CD4-positive, alpha-beta T cell treated with Interleukin-15 for 4 hours (primary cell): ENCODE measurements around the gene EEF1A1.
"Not testable (repeated sequence)": the region's sequence is repeated elsewhere in the genome, so short reads cannot be mapped to it uniquely, and the experiment has no call there.

Experiments
- DNase-seq: peaks from one replicate; pipeline ENCODE4 v3.0.0-alpha.2; 2020; ENCODE audit warnings: low spot score

EEF1A1 gene

GRCh38 chr6:73520688-73521350, at the start of gene EEF1A1:
EEF1A1 (minus strand) TSS chr6:73521032; CDS start chr6:73520026, 1,006 bp downstream.
- DNase-seq = peak; percentile 100

GRCh38 chr6:73569121-73569520, 48.3 kb upstream of the EEF1A1 start:
- no peak for DNase-seq

- no peak for DNase-seq
Measured at GRCh38 chr6:73566954-73567591, 46.2 kb upstream of the EEF1A1 start.

- not testable (repeated sequence) for DNase-seq
Measured at GRCh38 chr6:73566486-73566871, 45.6 kb upstream of the EEF1A1 start.

GRCh38 chr6:73565767-73566485, 45.1 kb upstream of the EEF1A1 start:
- DNase-seq = no peak

- no peak for DNase-seq
Measured at GRCh38 chr6:73564578-73565345, 43.9 kb upstream of the EEF1A1 start.

GRCh38 chr6:73562558-73562957, 41.7 kb upstream of the EEF1A1 start:
- no peak for DNase-seq

- DNase-seq = no peak
Measured at GRCh38 chr6:73560853-73561407, 40.1 kb upstream of the EEF1A1 start.

- DNase-seq = no peak
Measured at GRCh38 chr6:73560182-73560732, 39.4 kb upstream of the EEF1A1 start.

- DNase-seq = not testable (repeated sequence)
Measured at GRCh38 chr6:73559399-73559794, 38.6 kb upstream of the EEF1A1 start.

GRCh38 chr6:73558624-73559398, 38.0 kb upstream of the EEF1A1 start:
- DNase-seq = no peak

GRCh38 chr6:73556836-73557235, 36.0 kb upstream of the EEF1A1 start:
- DNase-seq = no peak

GRCh38 chr6:73555380-73555949, 34.6 kb upstream of the EEF1A1 start:
- not testable (repeated sequence) for DNase-seq

- not testable (repeated sequence) for DNase-seq
Measured at GRCh38 chr6:73551115-73551514, 30.3 kb upstream of the EEF1A1 start.

- no peak for DNase-seq
Measured at GRCh38 chr6:73548458-73549446, 27.9 kb upstream of the EEF1A1 start.

GRCh38 chr6:73547036-73547435, 26.2 kb upstream of the EEF1A1 start:
- DNase-seq = no peak

- no peak for DNase-seq
Measured at GRCh38 chr6:73542891-73543290, 22.1 kb upstream of the EEF1A1 start.

GRCh38 chr6:73542481-73542880, 21.6 kb upstream of the EEF1A1 start:
- DNase-seq = not testable (repeated sequence)

- no peak for DNase-seq
Measured at GRCh38 chr6:73538116-73538779, 17.4 kb upstream of the EEF1A1 start.
